DND-41 (cell line): Measurements from ENCODE around the gene CHMP1A.

Experiments used
- EZH2 ChIP-seq: IDR thresholded peaks from 3 replicates; pipeline ENCODE4 v1.6.1; 2012; ENCODE audit warnings: borderline replicate concordance, low read depth, mild to moderate bottlenecking, moderate library complexity, low read length, inconsistent platforms; ENCODE audit not compliant: severe bottlenecking
- TF ChIP-seq, protein P1 (sequence below): IDR thresholded peaks from 2 replicates; pipeline ENCODE4 v1.5.1; 2012; ENCODE audit warnings: borderline replicate concordance, low read length, moderate library complexity, mild to moderate bottlenecking; ENCODE audit not compliant: poor library complexity, severe bottlenecking; ENCODE audit errors: extremely low read depth

DNA sequence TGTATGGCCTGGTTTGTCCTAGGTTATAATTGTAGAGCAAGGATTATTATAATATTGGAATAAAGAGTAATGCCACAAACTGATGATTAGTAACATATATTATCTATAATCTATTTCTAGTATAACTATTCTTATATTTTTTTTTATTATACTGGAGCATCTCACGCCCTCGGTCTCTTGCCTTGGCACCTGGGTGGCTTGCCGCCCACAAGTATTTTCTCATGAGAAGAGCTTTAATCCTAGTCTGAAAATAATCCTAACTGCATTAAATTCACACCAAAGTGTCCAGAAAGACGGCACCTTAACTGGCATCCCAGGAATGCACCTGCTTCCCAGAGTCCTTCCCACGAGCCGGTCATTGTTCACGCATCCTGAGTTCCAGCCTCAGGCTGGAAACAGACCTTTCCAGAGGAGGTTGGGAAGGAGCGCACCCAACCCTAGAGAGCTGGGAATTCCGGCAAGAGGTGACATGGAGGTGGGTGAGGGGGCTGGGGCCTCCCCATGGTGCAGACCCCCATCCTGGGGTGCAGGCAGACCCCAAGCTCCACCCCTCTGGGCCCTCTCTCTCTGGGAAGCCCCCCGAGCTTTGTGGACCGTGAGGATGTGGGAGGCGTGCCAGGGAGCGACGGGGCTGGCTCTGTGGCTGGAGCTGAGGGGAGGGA is 15.9 kb downstream of the CHMP1A start:
- TF ChIP-seq, protein P1, sequence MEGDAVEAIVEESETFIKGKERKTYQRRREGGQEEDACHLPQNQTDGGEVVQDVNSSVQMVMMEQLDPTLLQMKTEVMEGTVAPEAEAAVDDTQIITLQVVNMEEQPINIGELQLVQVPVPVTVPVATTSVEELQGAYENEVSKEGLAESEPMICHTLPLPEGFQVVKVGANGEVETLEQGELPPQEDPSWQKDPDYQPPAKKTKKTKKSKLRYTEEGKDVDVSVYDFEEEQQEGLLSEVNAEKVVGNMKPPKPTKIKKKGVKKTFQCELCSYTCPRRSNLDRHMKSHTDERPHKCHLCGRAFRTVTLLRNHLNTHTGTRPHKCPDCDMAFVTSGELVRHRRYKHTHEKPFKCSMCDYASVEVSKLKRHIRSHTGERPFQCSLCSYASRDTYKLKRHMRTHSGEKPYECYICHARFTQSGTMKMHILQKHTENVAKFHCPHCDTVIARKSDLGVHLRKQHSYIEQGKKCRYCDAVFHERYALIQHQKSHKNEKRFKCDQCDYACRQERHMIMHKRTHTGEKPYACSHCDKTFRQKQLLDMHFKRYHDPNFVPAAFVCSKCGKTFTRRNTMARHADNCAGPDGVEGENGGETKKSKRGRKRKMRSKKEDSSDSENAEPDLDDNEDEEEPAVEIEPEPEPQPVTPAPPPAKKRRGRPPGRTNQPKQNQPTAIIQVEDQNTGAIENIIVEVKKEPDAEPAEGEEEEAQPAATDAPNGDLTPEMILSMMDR: no peak
- TF ChIP-seq EZH2: no peak
